Epithelial cell of proximal tubule (primary cell): ENCODE results near the gene PCDHGA6. TPM values are rescaled to one million over a fixed set of nuclear protein-coding genes. Genes with fewer than 3 reads are reported as not detected.
"Not testable (repeated sequence)": the region's sequence is repeated elsewhere in the genome, so short reads cannot be mapped to it uniquely, and the experiment has no call there.

Experiments used
- DNase-seq: peaks from one replicate; pipeline ENCODE4 v3.0.0-alpha.2; 2011; ENCODE audit warnings: low read depth
- H3K4me3 ChIP-seq: 2 replicates; pipeline ENCODE4 v1.5.1; 2011; ENCODE audit warnings: low read depth, mild to moderate bottlenecking, low read length
- total RNA-seq: library from RNA; depleted of rRNA; stranded (reverse); fragments of >200 nt; gene quantifications from 2 replicates; pipeline ENCODE4 v1.2.3, GENCODE V29; 2015
- TF ChIP-seq, protein P1 (sequence below): conservative IDR thresholded peaks from 2 replicates; pipeline ENCODE4 v1.5.1; 2012; ENCODE audit warnings: low read depth, mild to moderate bottlenecking, low read length

The PCDHGA6 gene
- total RNA-seq, 1 donor from 2014 or later, result 0.35 TPM

GRCh38 chr5:141412854-141413539, 39.3 kb downstream of the PCDHGA6 start, which contains the start of gene PCDHGA10:
Gene PCDHGA10 (plus strand): TSS chr5:141412987. CDS start chr5:141413176, 189 bp downstream.
- TF ChIP-seq, protein P1, sequence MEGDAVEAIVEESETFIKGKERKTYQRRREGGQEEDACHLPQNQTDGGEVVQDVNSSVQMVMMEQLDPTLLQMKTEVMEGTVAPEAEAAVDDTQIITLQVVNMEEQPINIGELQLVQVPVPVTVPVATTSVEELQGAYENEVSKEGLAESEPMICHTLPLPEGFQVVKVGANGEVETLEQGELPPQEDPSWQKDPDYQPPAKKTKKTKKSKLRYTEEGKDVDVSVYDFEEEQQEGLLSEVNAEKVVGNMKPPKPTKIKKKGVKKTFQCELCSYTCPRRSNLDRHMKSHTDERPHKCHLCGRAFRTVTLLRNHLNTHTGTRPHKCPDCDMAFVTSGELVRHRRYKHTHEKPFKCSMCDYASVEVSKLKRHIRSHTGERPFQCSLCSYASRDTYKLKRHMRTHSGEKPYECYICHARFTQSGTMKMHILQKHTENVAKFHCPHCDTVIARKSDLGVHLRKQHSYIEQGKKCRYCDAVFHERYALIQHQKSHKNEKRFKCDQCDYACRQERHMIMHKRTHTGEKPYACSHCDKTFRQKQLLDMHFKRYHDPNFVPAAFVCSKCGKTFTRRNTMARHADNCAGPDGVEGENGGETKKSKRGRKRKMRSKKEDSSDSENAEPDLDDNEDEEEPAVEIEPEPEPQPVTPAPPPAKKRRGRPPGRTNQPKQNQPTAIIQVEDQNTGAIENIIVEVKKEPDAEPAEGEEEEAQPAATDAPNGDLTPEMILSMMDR, result peak; percentile 56
- peak within 1 kb of the TSS; percentile 44 for H3K4me3 ChIP-seq
- no peak for DNase-seq

GRCh38 chr5:141413540-141414069, 39.9 kb downstream of the PCDHGA6 start:
- DNase-seq, result no peak
- H3K4me3 ChIP-seq, result peak overlapping the region; percentile 44
- TF ChIP-seq, protein P1, result no peak

- DNase-seq, result not testable (repeated sequence)
Observed at GRCh38 chr5:141414548-141415274, 41.0 kb downstream of the PCDHGA6 start.

DNA sequence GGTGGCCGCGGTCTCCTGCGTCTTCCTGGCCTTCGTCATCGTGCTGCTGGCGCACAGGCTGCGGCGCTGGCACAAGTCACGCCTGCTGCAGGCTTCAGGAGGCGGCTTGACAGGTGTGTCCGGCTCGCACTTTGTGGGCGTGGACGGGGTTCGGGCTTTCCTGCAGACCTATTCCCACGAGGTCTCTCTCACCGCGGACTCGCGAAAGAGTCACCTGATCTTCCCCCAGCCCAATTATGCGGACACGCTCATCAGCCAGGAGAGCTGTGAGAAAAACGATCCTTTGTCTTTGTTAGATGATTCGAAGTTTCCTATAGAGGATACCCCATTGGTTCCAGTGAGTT, 41.6 kb downstream of the PCDHGA6 start:
- DNase-seq, result not testable (repeated sequence)

More at GRCh38 chr5:141414548-141415274, 41.0 kb downstream of the PCDHGA6 start:
- not testable (repeated sequence) for H3K4me3 ChIP-seq

DNA sequence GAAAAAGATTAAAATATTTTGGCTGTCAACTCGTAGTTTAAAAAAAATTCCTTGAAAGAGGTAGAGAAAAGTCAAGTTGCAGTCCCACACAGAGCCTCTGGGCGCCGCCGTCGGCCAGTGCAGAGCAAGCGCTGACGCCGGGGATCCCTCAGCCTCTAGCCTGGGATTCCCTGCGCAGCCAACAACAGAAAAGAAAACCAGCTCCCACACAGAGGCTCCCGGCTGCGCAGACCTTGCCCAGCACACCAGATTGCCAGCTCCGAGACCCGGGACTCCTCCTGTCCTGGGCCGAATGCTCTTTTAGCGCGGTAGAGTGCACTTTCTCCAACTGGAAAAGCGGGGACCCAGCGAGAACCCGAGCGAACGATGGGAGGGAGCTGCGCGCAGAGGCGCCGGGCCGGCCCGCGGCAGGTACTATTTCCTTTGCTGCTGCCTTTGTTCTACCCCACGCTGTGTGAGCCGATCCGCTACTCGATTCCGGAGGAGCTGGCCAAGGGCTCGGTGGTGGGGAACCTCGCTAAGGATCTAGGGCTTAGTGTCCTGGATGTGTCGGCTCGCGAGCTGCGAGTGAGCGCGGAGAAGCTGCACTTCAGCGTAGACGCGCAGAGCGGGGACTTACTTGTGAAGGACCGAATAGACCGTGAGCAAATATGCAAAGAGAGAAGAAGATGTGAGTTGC, 43.9 kb downstream of the PCDHGA6 start, which contains the start of gene PCDHGB7:
TSS of gene PCDHGB7 (plus strand) at position 184 of the 679 bp plus-strand sequence. CDS start at position 367, 183 bp downstream.
- H3K4me3 ChIP-seq, result peak within 1 kb of the TSS; percentile 55
- TF ChIP-seq, protein P1, result peak; percentile 80
- DNase-seq, result not testable (repeated sequence)

More for the DNA sequence above, 41.6 kb downstream of the PCDHGA6 start:
- not testable (repeated sequence) for H3K4me3 ChIP-seq

DNA sequence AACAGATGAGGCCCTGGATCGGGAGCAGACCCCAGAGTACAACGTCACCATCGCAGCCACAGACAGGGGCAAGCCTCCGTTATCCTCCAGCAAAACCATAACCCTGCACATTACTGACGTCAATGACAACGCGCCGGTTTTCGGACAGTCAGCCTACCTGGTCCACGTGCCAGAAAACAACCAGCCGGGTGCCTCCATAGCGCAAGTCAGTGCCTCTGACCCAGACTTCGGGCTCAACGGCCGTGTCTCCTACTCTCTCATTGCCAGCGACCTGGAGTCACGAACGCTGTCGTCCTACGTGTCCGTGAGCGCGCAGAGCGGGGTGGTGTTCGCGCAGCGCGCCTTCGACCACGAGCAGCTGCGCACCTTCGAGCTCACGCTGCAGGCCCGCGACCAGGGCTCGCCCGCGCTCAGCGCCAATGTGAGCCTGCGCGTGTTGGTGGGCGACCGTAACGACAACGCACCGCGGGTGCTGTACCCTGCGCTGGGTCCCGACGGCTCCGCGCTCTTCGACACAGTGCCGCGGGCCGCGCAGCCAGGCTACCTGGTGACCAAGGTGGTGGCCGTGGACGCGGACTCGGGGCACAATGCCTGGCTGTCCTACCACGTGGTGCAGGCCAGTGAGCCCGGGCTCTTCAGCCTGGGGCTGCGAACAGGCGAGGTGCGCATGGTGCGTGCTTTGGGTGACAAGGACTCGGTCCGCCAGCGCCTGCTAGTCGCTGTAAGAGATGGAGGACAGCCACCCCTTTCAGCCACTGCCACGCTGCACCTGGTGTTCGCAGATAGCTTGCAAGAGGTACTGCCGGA, 45.6 kb downstream of the PCDHGA6 start:
- TF ChIP-seq, protein P1, result no peak
- H3K4me3 ChIP-seq, result no peak overlapping the region
- DNase-seq, result no peak

DNA sequence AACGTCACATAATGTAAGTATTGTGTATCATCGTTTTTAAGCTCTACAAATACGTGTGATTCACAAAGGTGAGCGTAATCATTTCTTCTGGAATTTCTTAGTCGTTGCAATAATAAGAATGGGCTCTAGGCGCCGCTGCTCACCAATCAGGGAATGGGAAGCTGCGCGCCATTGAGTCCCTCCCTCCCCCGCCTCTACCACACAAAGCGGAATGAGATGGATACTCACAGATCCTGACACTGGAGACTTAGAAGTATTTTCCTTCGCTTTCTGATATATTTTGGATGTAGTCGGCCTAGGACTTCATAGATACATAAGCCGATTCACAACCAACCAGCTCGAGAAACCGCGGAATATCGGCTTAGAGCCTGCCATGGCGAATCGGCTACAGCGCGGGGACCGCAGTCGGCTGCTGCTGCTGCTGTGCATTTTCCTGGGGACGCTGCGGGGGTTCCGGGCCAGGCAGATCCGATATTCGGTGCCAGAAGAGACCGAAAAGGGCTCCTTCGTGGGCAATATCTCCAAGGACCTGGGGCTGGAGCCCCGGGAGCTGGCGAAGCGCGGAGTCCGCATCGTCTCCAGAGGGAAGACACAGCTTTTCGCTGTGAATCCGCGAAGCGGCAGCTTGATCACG, 47.3 kb downstream of the PCDHGA6 start, which contains the start of gene PCDHGA11:
TSS of gene PCDHGA11 (plus strand) at position 197 of the 634 bp plus-strand sequence. CDS start at position 374, 177 bp downstream.
- TF ChIP-seq, protein P1, result peak; percentile 52
- H3K4me3 ChIP-seq, result peak within 1 kb of the TSS; percentile 46
- no peak for DNase-seq
